ENCODE measurements around the gene HAND2. TPM values are rescaled to one million over a fixed set of nuclear protein-coding genes. Genes with fewer than 3 reads are reported as not detected.

HAND2 gene
- total and polyA plus RNA-seq, 2 of the 13 experiments (the other 11 are each of a cell fraction or from before 2014, with no cell fraction given) = not detected

GRCh38 chr4:173539986-173540385, 10.0 kb upstream of the HAND2 start:
- H3K9me3 ChIP-seq (ENCODE audit: low read length) = no peaks in the 10 kb centered on the region
- no peak for ATAC-seq
- WGBS (ENCODE audit: low lambda C conversion rate) = 5% methylated on average over 3 of the region's 3 CpGs
- no peaks in the 10 kb centered on the region for H3K36me3 ChIP-seq (replicated peaks in 1 of 2; ENCODE audit: control insufficient read depth in 1 of 2, insufficient read depth in 2 of 2, low read length in 2 of 2)
- H2AFZ ChIP-seq (ENCODE audit: low read length) = no peak overlapping the region
- H3K4me3 ChIP-seq (replicated peaks in 1 of 3; ENCODE audit: insufficient read depth in 1 of 3, low read depth in 2 of 3, low read length in 3 of 3) = no peak overlapping the region
- no TSS peak for BruUV-seq (replicated peaks)
- no peak overlapping the region for H3K27ac ChIP-seq (ENCODE audit: extremely low read length, insufficient read depth, low read length)
- no peak overlapping the region for H3K4me2 ChIP-seq (ENCODE audit: low read depth, low read length)
- FAIRE-seq = no peak
- TF ChIP-seq MAF1 (CRISPR knock-in tag; IDR thresholded peaks at IDR 0.05; ENCODE audit: borderline replicate concordance) (no peak), TRIM24 (CRISPR knock-in tag; IDR thresholded peaks at IDR 0.05) (no peak), RBM22 (optimal IDR thresholded peaks at IDR 0.05; ENCODE audit: low read length) (no peak), ATAD3A (CRISPR knock-in tag; IDR thresholded peaks at IDR 0.05) (no peak), ZZZ3 (CRISPR knock-in tag; IDR thresholded peaks at IDR 0.05; ENCODE audit: borderline replicate concordance) (no peak), SP4 (CRISPR knock-in tag; IDR thresholded peaks at IDR 0.05) (no peak), NFKBIZ (CRISPR knock-in tag; IDR thresholded peaks at IDR 0.05) (no peak), NRL (CRISPR knock-in tag; IDR thresholded peaks at IDR 0.05; ENCODE audit: borderline replicate concordance) (no peak), ARID3A (IDR thresholded peaks at IDR 0.05; ENCODE audit: low read depth, low read length) (no peak), ZNF326 (CRISPR knock-in tag; IDR thresholded peaks at IDR 0.05; ENCODE audit: borderline replicate concordance) (no peak), ZNF878 (CRISPR knock-in tag; IDR thresholded peaks at IDR 0.05) (no peak), ZNF333 (CRISPR knock-in tag; IDR thresholded peaks at IDR 0.05; ENCODE audit: borderline replicate concordance) (no peak), SRY (CRISPR knock-in tag; IDR thresholded peaks at IDR 0.05) (no peak), ZNF619 (CRISPR knock-in tag; IDR thresholded peaks at IDR 0.05) (no peak)
- TF ChIP-seq, protein P1, sequence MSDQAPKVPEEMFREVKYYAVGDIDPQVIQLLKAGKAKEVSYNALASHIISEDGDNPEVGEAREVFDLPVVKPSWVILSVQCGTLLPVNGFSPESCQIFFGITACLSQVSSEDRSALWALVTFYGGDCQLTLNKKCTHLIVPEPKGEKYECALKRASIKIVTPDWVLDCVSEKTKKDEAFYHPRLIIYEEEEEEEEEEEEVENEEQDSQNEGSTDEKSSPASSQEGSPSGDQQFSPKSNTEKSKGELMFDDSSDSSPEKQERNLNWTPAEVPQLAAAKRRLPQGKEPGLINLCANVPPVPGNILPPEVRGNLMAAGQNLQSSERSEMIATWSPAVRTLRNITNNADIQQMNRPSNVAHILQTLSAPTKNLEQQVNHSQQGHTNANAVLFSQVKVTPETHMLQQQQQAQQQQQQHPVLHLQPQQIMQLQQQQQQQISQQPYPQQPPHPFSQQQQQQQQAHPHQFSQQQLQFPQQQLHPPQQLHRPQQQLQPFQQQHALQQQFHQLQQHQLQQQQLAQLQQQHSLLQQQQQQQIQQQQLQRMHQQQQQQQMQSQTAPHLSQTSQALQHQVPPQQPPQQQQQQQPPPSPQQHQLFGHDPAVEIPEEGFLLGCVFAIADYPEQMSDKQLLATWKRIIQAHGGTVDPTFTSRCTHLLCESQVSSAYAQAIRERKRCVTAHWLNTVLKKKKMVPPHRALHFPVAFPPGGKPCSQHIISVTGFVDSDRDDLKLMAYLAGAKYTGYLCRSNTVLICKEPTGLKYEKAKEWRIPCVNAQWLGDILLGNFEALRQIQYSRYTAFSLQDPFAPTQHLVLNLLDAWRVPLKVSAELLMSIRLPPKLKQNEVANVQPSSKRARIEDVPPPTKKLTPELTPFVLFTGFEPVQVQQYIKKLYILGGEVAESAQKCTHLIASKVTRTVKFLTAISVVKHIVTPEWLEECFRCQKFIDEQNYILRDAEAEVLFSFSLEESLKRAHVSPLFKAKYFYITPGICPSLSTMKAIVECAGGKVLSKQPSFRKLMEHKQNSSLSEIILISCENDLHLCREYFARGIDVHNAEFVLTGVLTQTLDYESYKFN (CRISPR knock-in tag; conservative IDR thresholded peaks at IDR 0.05) = no peak
- TF ChIP-seq, protein P2, sequence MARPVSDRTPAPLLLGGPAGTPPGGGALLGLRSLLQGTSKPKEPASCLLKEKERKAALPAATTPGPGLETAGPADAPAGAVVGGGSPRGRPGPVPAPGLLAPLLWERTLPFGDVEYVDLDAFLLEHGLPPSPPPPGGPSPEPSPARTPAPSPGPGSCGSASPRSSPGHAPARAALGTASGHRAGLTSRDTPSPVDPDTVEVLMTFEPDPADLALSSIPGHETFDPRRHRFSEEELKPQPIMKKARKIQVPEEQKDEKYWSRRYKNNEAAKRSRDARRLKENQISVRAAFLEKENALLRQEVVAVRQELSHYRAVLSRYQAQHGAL (CRISPR knock-in tag; IDR thresholded peaks at IDR 0.05; ENCODE audit: not compliant biosample characterization) = no peak
- no peak overlapping the region for H3K9ac ChIP-seq (ENCODE audit: insufficient read depth, low read depth, low read length)
- no peaks in the 10 kb centered on the region for H3K79me2 ChIP-seq (ENCODE audit: insufficient read depth, low read length)
- peaks cover 4 to 36% of the 10 kb centered on the region in 2 experiments; a peak in 3 of 5 replicates for H3K27me3 ChIP-seq (ENCODE audit: control insufficient read depth in 1 of 2, insufficient read depth in 2 of 2, low read length in 2 of 2)
- in situ Hi-C loops (cut with HindIII; ENCODE audit: extremely low pct_ligation_motif_present, low pct_unique_long_range_greater_than_20kb) = no loop called here
- intact Hi-C loops (cut with micrococcal nuclease; ENCODE audit: unreplicated experiment) = no loop called here
- H3K4me1 ChIP-seq (ENCODE audit: insufficient read depth, low read length) = no peaks in the 10 kb centered on the region
- POLR2A ChIA-PET = no interaction called here
- no peak for DNase-seq (ENCODE audit: low spot score)
- CTCF ChIA-PET (ENCODE audit: low intra/inter-chr PET ratio, low total read pairs) = no interaction called here
- no peaks in the 10 kb centered on the region for H4K20me1 ChIP-seq (ENCODE audit: insufficient read depth, low read length)
